Stimulated activated naive B cell treated with anti-CD40 and anti-IgM and Interleukin-4, amounts not matched to agents 10 μg/mL and 1 μg/mL and 100 μg/mL, for 72 hours (primary cell): ENCODE measurements around the gene INSIG1.
A peak's percentile ranks its signal among the peaks of the same experiment; 100 is the strongest.

Experiments used
- ATAC-seq, 2 donors: fragments of 150-1000 bp; cut with Tn5 transposase; replicated peaks; 2 replicates each; pipeline ENCODE4 v1.10.0; 2021; ENCODE audit warnings: moderate library complexity in 1 of 2
- DNase-seq: peaks from one replicate; pipeline ENCODE4 v3.0.0; 2021
- H3K27ac Mint-ChIP-seq: one replicate; pipeline ENCODE4 v1.8.0; 2022; ENCODE audit warnings: mild to moderate bottlenecking, mixed read lengths
- H3K27me3 Mint-ChIP-seq, 2 donors: one replicate each; pipeline ENCODE4 v1.8.0; 2022; ENCODE audit warnings: mixed read lengths in 2 of 2
- H3K36me3 Mint-ChIP-seq, 2 donors: one replicate each; pipeline ENCODE4 v1.8.0; 2022; ENCODE audit warnings: mixed read lengths in 2 of 2, mild to moderate bottlenecking in 1 of 2
- H3K4me1 Mint-ChIP-seq, 2 donors: one replicate each; pipeline ENCODE4 v1.8.0; 2022; ENCODE audit warnings: mixed read lengths in 2 of 2, mild to moderate bottlenecking in 1 of 2
- H3K4me3 Mint-ChIP-seq, 2 donors: one replicate each; pipeline ENCODE4 v1.8.0; 2022; ENCODE audit warnings: mild to moderate bottlenecking in 2 of 2, mixed read lengths in 2 of 2, moderate library complexity in 1 of 2
- H3K9me3 Mint-ChIP-seq, 2 donors: one replicate each; pipeline ENCODE4 v1.8.0; 2022; ENCODE audit warnings: mixed read lengths in 2 of 2, mild to moderate bottlenecking in 1 of 2

INSIG1 gene

GRCh38 chr7:155297517-155298287 lies at the start of gene INSIG1:
INSIG1 (plus strand) TSS chr7:155297878; CDS start chr7:155298286, 408 bp downstream.
- DNase-seq = peak; percentile 94
- peak; percentile 63 to 72 for ATAC-seq
- Mint-ChIP-seq H3K4me3 (peak within 1 kb of the TSS; percentile 95 to 96), H3K36me3 (peaks cover 28 to 48% of the 10 kb centered on the region in 2 donors), H3K27ac (peak within 1 kb of the TSS; percentile 99), H3K27me3 (peaks cover 0 to 4% of the 10 kb centered on the region in 2 donors), H3K4me1 (peaks cover 32 to 56% of the 10 kb centered on the region in 2 donors), H3K9me3 (peaks cover 4% of the 10 kb centered on the region in 2 donors)

GRCh38 chr7:155248366-155248756 lies 49.3 kb upstream of the INSIG1 start:
- Mint-ChIP-seq H3K9me3 (peaks cover 0 to 2% of the 10 kb centered on the region in 2 donors), H3K36me3 (peaks cover 0 to 2% of the 10 kb centered on the region in 2 donors), H3K4me3 (no peak overlapping the region), H3K27me3 (peaks cover 8 to 12% of the 10 kb centered on the region in 2 donors), H3K27ac (peak overlapping the region; percentile 37), H3K4me1 (peaks cover 11 to 17% of the 10 kb centered on the region in 2 donors)
- DNase-seq = no peak
- ATAC-seq = no peak

- Mint-ChIP-seq H3K27me3 (peaks cover 12 to 19% of the 10 kb centered on the region in 2 donors), H3K4me3 (no peak overlapping the region)
Observed at GRCh38 chr7:155251831-155252230, 45.8 kb upstream of the INSIG1 start.

GRCh38 chr7:155252444-155252887 lies 45.2 kb upstream of the INSIG1 start:
- H3K36me3 Mint-ChIP-seq = no peaks in the 10 kb centered on the region
- H3K4me1 Mint-ChIP-seq = peaks cover 14 to 22% of the 10 kb centered on the region in 2 donors
- peak overlapping the region; percentile 47 for H3K27ac Mint-ChIP-seq
- DNase-seq (no peak), ATAC-seq (no peak)
- peaks cover 12 to 19% of the 10 kb centered on the region in 2 donors for H3K27me3 Mint-ChIP-seq
- no peak overlapping the region for H3K4me3 Mint-ChIP-seq
- no peaks in the 10 kb centered on the region for H3K9me3 Mint-ChIP-seq

More at GRCh38 chr7:155251831-155252230, 45.8 kb upstream of the INSIG1 start:
- DNase-seq (no peak), ATAC-seq (no peak)
- Mint-ChIP-seq H3K4me1 (peaks cover 16 to 23% of the 10 kb centered on the region in 2 donors), H3K27ac (no peak overlapping the region), H3K36me3 (no peaks in the 10 kb centered on the region), H3K9me3 (no peaks in the 10 kb centered on the region)

- Mint-ChIP-seq H3K36me3 (no peaks in the 10 kb centered on the region), H3K9me3 (no peaks in the 10 kb centered on the region), H3K4me3 (no peak overlapping the region), H3K27ac (no peak overlapping the region), H3K27me3 (peaks cover 12 to 19% of the 10 kb centered on the region in 2 donors), H3K4me1 (peaks cover 11 to 17% of the 10 kb centered on the region in 2 donors)
- no peak for ATAC-seq
- DNase-seq = no peak
Observed at GRCh38 chr7:155252892-155253501, 44.7 kb upstream of the INSIG1 start.

GRCh38 chr7:155254018-155254417 lies 43.7 kb upstream of the INSIG1 start:
- H3K4me1 Mint-ChIP-seq = peaks cover 7 to 10% of the 10 kb centered on the region in 2 donors
- peaks cover 13 to 19% of the 10 kb centered on the region in 2 donors for H3K27me3 Mint-ChIP-seq
- H3K27ac Mint-ChIP-seq = no peak overlapping the region
- DNase-seq (no peak), ATAC-seq (no peak)
- H3K4me3 Mint-ChIP-seq = no peak overlapping the region
- no peaks in the 10 kb centered on the region for H3K36me3 Mint-ChIP-seq
- no peaks in the 10 kb centered on the region for H3K9me3 Mint-ChIP-seq

- peaks cover 15 to 19% of the 10 kb centered on the region in 2 donors for H3K27me3 Mint-ChIP-seq
- no peaks in the 10 kb centered on the region for H3K36me3 Mint-ChIP-seq
- peaks cover 6 to 7% of the 10 kb centered on the region in 2 donors for H3K4me1 Mint-ChIP-seq
- no peak for DNase-seq
- ATAC-seq = no peak
- H3K27ac Mint-ChIP-seq = no peak overlapping the region
- no peaks in the 10 kb centered on the region for H3K9me3 Mint-ChIP-seq
- no peak overlapping the region for H3K4me3 Mint-ChIP-seq
Observed at GRCh38 chr7:155255071-155255470, 42.6 kb upstream of the INSIG1 start.

GRCh38 chr7:155255621-155256020 lies 42.1 kb upstream of the INSIG1 start:
- H3K27me3 Mint-ChIP-seq = peaks cover 15 to 19% of the 10 kb centered on the region in 2 donors
- DNase-seq = no peak
- no peak for ATAC-seq
- H3K36me3 Mint-ChIP-seq = no peaks in the 10 kb centered on the region
- H3K4me3 Mint-ChIP-seq = no peak overlapping the region
- H3K4me1 Mint-ChIP-seq = peaks cover 6 to 7% of the 10 kb centered on the region in 2 donors
- H3K9me3 Mint-ChIP-seq = no peaks in the 10 kb centered on the region
- no peak overlapping the region for H3K27ac Mint-ChIP-seq

- no peaks in the 10 kb centered on the region for H3K36me3 Mint-ChIP-seq
- no peak overlapping the region for H3K4me3 Mint-ChIP-seq
- H3K9me3 Mint-ChIP-seq = no peaks in the 10 kb centered on the region
- ATAC-seq (no peak), DNase-seq (no peak)
- no peak overlapping the region for H3K27ac Mint-ChIP-seq
- H3K4me1 Mint-ChIP-seq = peaks cover 6 to 7% of the 10 kb centered on the region in 2 donors
- H3K27me3 Mint-ChIP-seq = peaks cover 15 to 16% of the 10 kb centered on the region in 2 donors
Observed at GRCh38 chr7:155256081-155256760, 41.5 kb upstream of the INSIG1 start.

- no peak for DNase-seq
- H3K27me3 Mint-ChIP-seq = peaks cover 13% of the 10 kb centered on the region in 2 donors
- peaks cover 6 to 7% of the 10 kb centered on the region in 2 donors for H3K4me1 Mint-ChIP-seq
- H3K4me3 Mint-ChIP-seq = no peak overlapping the region
- no peaks in the 10 kb centered on the region for H3K9me3 Mint-ChIP-seq
- H3K36me3 Mint-ChIP-seq = no peaks in the 10 kb centered on the region
- ATAC-seq = no peak
- H3K27ac Mint-ChIP-seq = no peak overlapping the region
Observed at GRCh38 chr7:155256761-155257481, 40.8 kb upstream of the INSIG1 start.

GRCh38 chr7:155257482-155258225 lies 40.0 kb upstream of the INSIG1 start:
- Mint-ChIP-seq H3K27ac (peak overlapping the region; percentile 51), H3K27me3 (peaks cover 8 to 9% of the 10 kb centered on the region in 2 donors), H3K36me3 (no peaks in the 10 kb centered on the region), H3K4me3 (no peak overlapping the region), H3K4me1 (peaks cover 6 to 7% of the 10 kb centered on the region in 2 donors), H3K9me3 (no peaks in the 10 kb centered on the region)
- DNase-seq = no peak
- ATAC-seq = no peak

- Mint-ChIP-seq H3K27me3 (peaks cover 8 to 9% of the 10 kb centered on the region in 2 donors), H3K9me3 (no peaks in the 10 kb centered on the region), H3K4me1 (peaks cover 6 to 7% of the 10 kb centered on the region in 2 donors), H3K36me3 (no peaks in the 10 kb centered on the region), H3K4me3 (no peak overlapping the region), H3K27ac (peak overlapping the region; percentile 51)
- DNase-seq (no peak), ATAC-seq (no peak)
Observed at GRCh38 chr7:155258226-155258560, 39.5 kb upstream of the INSIG1 start.

- Mint-ChIP-seq H3K9me3 (no peaks in the 10 kb centered on the region), H3K4me1 (peaks cover 5 to 6% of the 10 kb centered on the region in 2 donors), H3K36me3 (no peaks in the 10 kb centered on the region), H3K27me3 (peaks cover 0 to 3% of the 10 kb centered on the region in 2 donors), H3K4me3 (no peak overlapping the region), H3K27ac (no peak overlapping the region)
- ATAC-seq = no peak
- DNase-seq = no peak
Observed at GRCh38 chr7:155259866-155260497, 37.7 kb upstream of the INSIG1 start.
